Mesenchymal stem cell (in vitro differentiated cells and primary cell): ENCODE results near the gene SNX14.

ENCODE experiments used
- DNase-seq: peaks from one replicate; pipeline ENCODE4 v3.0.0-alpha.2; 2013
- H2AFZ ChIP-seq: one replicate; pipeline ENCODE4 v1.6.1; 2013; ENCODE audit warnings: low read depth, mild to moderate bottlenecking, control low read depth, inconsistent platforms, low read length, moderate library complexity
- H2AK5ac ChIP-seq: 2 replicates; pipeline ENCODE4 v1.6.1; 2013; ENCODE audit warnings: low read length, moderate library complexity, mild to moderate bottlenecking, inconsistent platforms; ENCODE audit not compliant: severe bottlenecking
- H2BK120ac ChIP-seq: one replicate; pipeline ENCODE4 v1.6.1; 2013; ENCODE audit warnings: low read depth, mild to moderate bottlenecking, inconsistent platforms, low read length, moderate library complexity
- H2BK12ac ChIP-seq, 2 experiments: one replicate each; pipeline ENCODE4 v1.6.1; 2013; ENCODE audit warnings: inconsistent platforms in 2 of 2, low read length in 2 of 2, mild to moderate bottlenecking in 2 of 2, moderate library complexity in 2 of 2, control low read depth in 1 of 2
- H2BK15ac ChIP-seq: one replicate; pipeline ENCODE4 v1.6.1; 2013; ENCODE audit warnings: mild to moderate bottlenecking, low read depth, inconsistent platforms; ENCODE audit not compliant: poor library complexity, severe bottlenecking
- H2BK5ac ChIP-seq: 2 replicates; pipeline ENCODE4 v1.6.1; 2013; ENCODE audit warnings: low read depth, mild to moderate bottlenecking, low read length, control low read depth, inconsistent platforms; ENCODE audit not compliant: poor library complexity, severe bottlenecking
- H3K14ac ChIP-seq, 2 experiments: one replicate each; pipeline ENCODE4 v1.6.1; 2013; ENCODE audit warnings: inconsistent platforms in 2 of 2, low read length in 2 of 2, control low read depth in 1 of 2, mild to moderate bottlenecking in 1 of 2, moderate library complexity in 1 of 2
- H3K18ac ChIP-seq, 2 experiments: one replicate each; pipeline ENCODE4 v1.6.1; 2013; ENCODE audit warnings: inconsistent platforms in 2 of 2, low read length in 2 of 2, control low read depth in 1 of 2, low read depth in 1 of 2, mild to moderate bottlenecking in 1 of 2
- H3K23ac ChIP-seq, 2 experiments: one replicate each; pipeline ENCODE4 v1.6.1; 2013; ENCODE audit warnings: inconsistent platforms in 2 of 2, low read length in 2 of 2, mild to moderate bottlenecking in 2 of 2, moderate library complexity in 2 of 2, control low read depth in 1 of 2
- H3K27ac ChIP-seq: 2 replicates; pipeline ENCODE4 v1.5.1; 2013; ENCODE audit warnings: mild to moderate bottlenecking, moderate library complexity, low read length, control low read depth, inconsistent platforms; ENCODE audit not compliant: poor library complexity, severe bottlenecking
- H3K27me3 ChIP-seq, 2 experiments: 2 replicates each; pipeline versions ENCODE4 v1.6.1 to v1.7.0; 2013; ENCODE audit warnings: low read length in 2 of 2, mild to moderate bottlenecking in 2 of 2, moderate library complexity in 2 of 2, control low read depth in 1 of 2, inconsistent platforms in 1 of 2; ENCODE audit not compliant: control insufficient read depth in 1 of 2, insufficient read depth in 1 of 2
- H3K36me3 ChIP-seq, 2 experiments: 2 replicates each; pipeline versions ENCODE4 v1.6.1 to v1.7.0; 2013; ENCODE audit warnings: low read length in 2 of 2, control low read depth in 1 of 2, inconsistent platforms in 1 of 2, low read depth in 1 of 2, mild to moderate bottlenecking in 1 of 2; ENCODE audit not compliant: insufficient read depth in 2 of 2, control insufficient read depth in 1 of 2
- H3K4ac ChIP-seq, 2 experiments: one replicate each; pipeline ENCODE4 v1.6.1; 2013; ENCODE audit warnings: inconsistent platforms in 2 of 2, low read length in 2 of 2, mild to moderate bottlenecking in 2 of 2, moderate library complexity in 2 of 2, control low read depth in 1 of 2, low read depth in 1 of 2
- H3K4me1 ChIP-seq: 2 replicates; pipeline ENCODE4 v1.6.1; 2013; ENCODE audit warnings: low read depth, low read length, control low read depth; ENCODE audit not compliant: control insufficient read depth, insufficient read depth
- H3K4me2 ChIP-seq: 2 replicates; pipeline ENCODE4 v1.6.1; 2013; ENCODE audit warnings: low read length, mild to moderate bottlenecking, inconsistent platforms; ENCODE audit not compliant: poor library complexity, severe bottlenecking
- H3K4me3 ChIP-seq, 2 experiments: 2 replicates each; pipeline versions ENCODE4 v1.5.1 to v1.7.0; 2013; ENCODE audit warnings: low read length in 2 of 2, mild to moderate bottlenecking in 2 of 2, control low read depth in 1 of 2, low read depth in 1 of 2; ENCODE audit not compliant: insufficient read depth in 1 of 2
- H3K79me1 ChIP-seq: replicated peaks from 2 replicates; pipeline ENCODE4 v1.6.1; 2013; ENCODE audit warnings: mild to moderate bottlenecking, control low read depth, low read length, inconsistent platforms; ENCODE audit not compliant: poor library complexity, severe bottlenecking
- H3K9ac ChIP-seq: 2 replicates; pipeline ENCODE4 v1.7.0; 2013; ENCODE audit warnings: mild to moderate bottlenecking, low read length, moderate library complexity
- H3K9me3 ChIP-seq: 2 replicates; pipeline ENCODE4 v1.7.0; 2013; ENCODE audit warnings: mild to moderate bottlenecking, low read length; ENCODE audit not compliant: control insufficient read depth
- H4K8ac ChIP-seq: one replicate; pipeline ENCODE4 v1.6.1; 2013; ENCODE audit warnings: inconsistent platforms, mild to moderate bottlenecking, low read length, moderate library complexity
- H4K91ac ChIP-seq: one replicate; pipeline ENCODE4 v1.6.1; 2013; ENCODE audit warnings: mild to moderate bottlenecking, low read length, inconsistent platforms
- WGBS: methylation state at CpG from one replicate; pipeline ENCODE4 v1.1.7; 2013; ENCODE audit warnings: mixed read lengths; 5-methylcytosine and 5-hydroxymethylcytosine counted together

The SNX14 gene

GRCh38 chr6:85594197-85594930 lies 706 bp upstream of the SNX14 start:
- Histone ChIP-seq H2BK12ac (no peak overlapping the region), H4K8ac (peak overlapping the region; percentile 20), H2BK15ac (no peak overlapping the region), H3K4me2 (peak overlapping the region; percentile 80), H3K14ac (no peak overlapping the region), H4K91ac (no peak overlapping the region), H2BK120ac (peak overlapping the region; percentile 66), H3K4me1 (peaks cover 2% of the 10 kb centered on the region), H3K79me1 (peaks cover 2% of the 10 kb centered on the region), H3K9me3 (no peaks in the 10 kb centered on the region), H3K9ac (peak overlapping the region; percentile 97), H3K18ac (peak overlapping the region; percentile 52 to 84), H3K36me3 (no peaks in the 10 kb centered on the region), H3K4me3 (peak overlapping the region; percentile 92 to 93), H2BK5ac (no peak overlapping the region), H3K27ac (peak overlapping the region; percentile 82), H3K4ac (peak overlapping the region in 1 of 2 experiments; percentile 53), H3K23ac (peak overlapping the region in 1 of 2 experiments; percentile 65), H2AK5ac (no peak overlapping the region), H3K27me3 (no peaks in the 10 kb centered on the region), H2AFZ (peak overlapping the region; percentile 49)
- WGBS, result 3% methylated on average over 21 of the region's 35 CpGs
- DNase-seq, result no peak

GRCh38 chr6:85592033-85592432 lies 1.6 kb downstream of the SNX14 start:
- Histone ChIP-seq H2AFZ (no peak overlapping the region), H2BK12ac (no peak overlapping the region), H2BK5ac (no peak overlapping the region), H3K18ac (no peak overlapping the region), H3K27ac (no peak overlapping the region), H3K23ac (no peak overlapping the region), H3K4me3 (peak overlapping the region in 1 of 2 experiments; percentile 93), H3K4ac (no peak overlapping the region), H4K91ac (no peak overlapping the region), H3K36me3 (no peaks in the 10 kb centered on the region), H2BK120ac (no peak overlapping the region), H3K4me2 (no peak overlapping the region), H3K14ac (no peak overlapping the region), H2AK5ac (no peak overlapping the region), H3K79me1 (peaks cover 4% of the 10 kb centered on the region), H3K4me1 (peaks cover 2% of the 10 kb centered on the region), H3K9ac (peak overlapping the region; percentile 97), H3K27me3 (no peaks in the 10 kb centered on the region), H2BK15ac (no peak overlapping the region), H3K9me3 (no peaks in the 10 kb centered on the region), H4K8ac (no peak overlapping the region)
- DNase-seq, result no peak
- WGBS, result 100% methylated on average over 1 of the region's 1 CpG

GRCh38 chr6:85591207-85591606 lies 2.5 kb downstream of the SNX14 start:
- no peak overlapping the region for H3K14ac ChIP-seq
- H2AK5ac ChIP-seq, result no peak overlapping the region
- peaks cover 6% of the 10 kb centered on the region for H3K79me1 ChIP-seq
- no peak overlapping the region for H4K8ac ChIP-seq
- peak overlapping the region in 1 of 2 experiments; percentile 93 for H3K4me3 ChIP-seq
- peak overlapping the region; percentile 97 for H3K9ac ChIP-seq
- H2AFZ ChIP-seq, result no peak overlapping the region
- no peak overlapping the region for H2BK5ac ChIP-seq
- no peak overlapping the region for H2BK12ac ChIP-seq
- no peaks in the 10 kb centered on the region for H3K27me3 ChIP-seq
- H2BK15ac ChIP-seq, result no peak overlapping the region
- no peak overlapping the region for H3K4ac ChIP-seq
- DNase-seq, result no peak
- H3K23ac ChIP-seq, result no peak overlapping the region
- no peak overlapping the region for H3K4me2 ChIP-seq
- no peak overlapping the region for H3K18ac ChIP-seq
- no peak overlapping the region for H3K27ac ChIP-seq
- H3K36me3 ChIP-seq, result no peaks in the 10 kb centered on the region
- no peaks in the 10 kb centered on the region for H3K9me3 ChIP-seq
- no CpG with 5 or more reads among the region's 1 CpG for WGBS
- no peak overlapping the region for H4K91ac ChIP-seq
- H2BK120ac ChIP-seq, result no peak overlapping the region
- peaks cover 2% of the 10 kb centered on the region for H3K4me1 ChIP-seq

GRCh38 chr6:85585741-85586140 lies 7.9 kb downstream of the SNX14 start:
- H3K14ac ChIP-seq, result no peak overlapping the region
- peaks cover 9% of the 10 kb centered on the region for H3K9me3 ChIP-seq
- no peak overlapping the region for H4K8ac ChIP-seq
- H3K4ac ChIP-seq, result no peak overlapping the region
- H2BK120ac ChIP-seq, result no peak overlapping the region
- no peak overlapping the region for H3K18ac ChIP-seq
- H3K4me2 ChIP-seq, result no peak overlapping the region
- H2BK12ac ChIP-seq, result no peak overlapping the region
- no peak overlapping the region for H3K23ac ChIP-seq
- no peak overlapping the region for H2BK5ac ChIP-seq
- H3K36me3 ChIP-seq, result no peaks in the 10 kb centered on the region
- DNase-seq, result no peak
- no peak overlapping the region for H2AFZ ChIP-seq
- H3K27me3 ChIP-seq, result no peaks in the 10 kb centered on the region
- no peak overlapping the region for H3K27ac ChIP-seq
- no peak overlapping the region for H4K91ac ChIP-seq
- H2BK15ac ChIP-seq, result no peak overlapping the region
- WGBS, result 100% methylated on average over 1 of the region's 3 CpGs
- H3K79me1 ChIP-seq, result peaks cover 6% of the 10 kb centered on the region
- H3K4me1 ChIP-seq, result peaks cover 2% of the 10 kb centered on the region
- H3K4me3 ChIP-seq, result no peak overlapping the region
- H3K9ac ChIP-seq, result no peak overlapping the region
- H2AK5ac ChIP-seq, result no peak overlapping the region
